Caco-2 (cell line): ENCODE data around the gene TOR1AIP1. TPM values are rescaled to one million over a fixed set of nuclear protein-coding genes. Genes with fewer than 3 reads are reported as not detected.
"Not testable (repeated sequence)": the region's sequence is repeated elsewhere in the genome, so short reads cannot be mapped to it uniquely, and the experiment has no call there.

Experiments used
- BruUV-seq: library from RNA; stranded (reverse); fragments of 400-500 nt; replicated peaks from 2 replicates; lab custom pipeline; 2021; lab: Mats Ljungman, UMichigan
- CTCF ChIA-PET: fragments of 300-600 bp; sonication (Branson Sonifier 250); formaldehyde crosslinking; loops from one replicate; lab custom pipeline; 2022; ENCODE audit warnings: antibody characterized with exemption; lab: Charles Lee
- POLR2A ChIA-PET: fragments of 300-600 bp; sonication (Branson Sonifier 250); formaldehyde crosslinking; loops from one replicate; lab custom pipeline; 2022; ENCODE audit warnings: antibody characterized with exemption; lab: Charles Lee
- DNase-seq, 2 experiments: peaks; one replicate each; pipeline versions ENCODE4 v3.0.0 to v3.0.0-alpha.2; 2020 to 2022
- H3K27me3 ChIP-seq: replicated peaks from 2 replicates; pipeline ENCODE4 v1.6.0; 2011; ENCODE audit warnings: low read length; ENCODE audit not compliant: control insufficient read depth, insufficient read depth
- H3K36me3 ChIP-seq: 2 replicates; pipeline ENCODE4 v1.5.1; 2011; ENCODE audit warnings: low read length; ENCODE audit not compliant: control insufficient read depth, insufficient read depth
- H3K4me1 ChIP-seq: fragments of 250-450 bp; sonication (Bioruptor Pico); 2 replicates; pipeline ENCODE4 v1.5.1; 2020; ENCODE audit warnings: mild to moderate bottlenecking
- H3K4me3 ChIP-seq: 2 replicates; pipeline ENCODE4 v1.5.1; 2011; ENCODE audit warnings: low read depth, mild to moderate bottlenecking, control low read depth, low read length
- H3K9me3 ChIP-seq: fragments of 250-450 bp; sonication (Bioruptor Pico); 2 replicates; pipeline ENCODE4 v1.5.1; 2020; ENCODE audit warnings: mild to moderate bottlenecking, moderate library complexity
- H3K27ac Mint-ChIP-seq: one replicate; pipeline ENCODE4 v1.8.0; 2022; ENCODE audit warnings: mixed read lengths; ENCODE audit not compliant: unreplicated experiment
- H3K27me3 Mint-ChIP-seq: one replicate; pipeline ENCODE4 v1.8.0; 2022; ENCODE audit warnings: mixed read lengths; ENCODE audit not compliant: insufficient read depth, unreplicated experiment
- H3K36me3 Mint-ChIP-seq: one replicate; pipeline ENCODE4 v1.8.0; 2022; ENCODE audit warnings: mild to moderate bottlenecking, mixed read lengths; ENCODE audit not compliant: insufficient read depth, unreplicated experiment
- H3K4me1 Mint-ChIP-seq: one replicate; pipeline ENCODE4 v1.8.0; 2022; ENCODE audit warnings: low read depth, mixed read lengths; ENCODE audit not compliant: unreplicated experiment
- H3K4me3 Mint-ChIP-seq: one replicate; pipeline ENCODE4 v1.8.0; 2022; ENCODE audit warnings: mild to moderate bottlenecking, moderate library complexity, mixed read lengths; ENCODE audit not compliant: unreplicated experiment
- H3K9me3 Mint-ChIP-seq: one replicate; pipeline ENCODE4 v1.8.0; 2022; ENCODE audit warnings: mixed read lengths; ENCODE audit not compliant: unreplicated experiment
- CTCF ChIP-seq, 2 experiments: fragments of 200-600 bp in 1 of 2; IDR thresholded peaks; 1 replicate in 1 of 2; 2 replicates in 1 of 2; pipeline versions ENCODE4 v1.5.1 to v1.8.0; 2011 to 2022; ENCODE audit warnings: antibody characterized with exemption in 1 of 2, control low read depth in 1 of 2, inconsistent platforms in 1 of 2, low read depth in 1 of 2, low read length in 1 of 2, mild to moderate bottlenecking in 1 of 2, moderate library complexity in 1 of 2; ENCODE audit not compliant: insufficient read depth in 1 of 2, severe bottlenecking in 1 of 2, unreplicated experiment in 1 of 2
- intact Hi-C: fragments of 100-400 bp; cut with micrococcal nuclease; formaldehyde crosslinking; loops from one replicate; pipeline ENCODE4 v1.10.0; 2022; ENCODE audit not compliant: unreplicated experiment
- total RNA-seq: library from RNA; stranded (reverse); gene quantifications from 2 replicates; pipeline ENCODE4 v1.2.3, GENCODE V29; 2022

The TOR1AIP1 gene
- total RNA-seq, 1 experiment from 2014 or later: 30.3 TPM

- Histone ChIP-seq H3K4me3 (no peak overlapping the region), H3K36me3 (0 out of 2 replicates have a peak, but pooled peaks cover 1% of the 10 kb centered on the region), H3K9me3 (no peaks in the 10 kb centered on the region), H3K27me3 (no peaks in the 10 kb centered on the region), H3K4me1 (no peaks in the 10 kb centered on the region)
- no TSS peak for BruUV-seq
- intact Hi-C loops: no loop called here
- no peak for TF ChIP-seq CTCF (IDR thresholded peaks at IDR 0.05; ENCODE audit: insufficient read depth in 1 of 2, low read depth in 1 of 2, low read length in 1 of 2, severe bottlenecking in 1 of 2, unreplicated experiment in 1 of 2)
- Mint-ChIP-seq H3K36me3 (peaks cover 57% of the 10 kb centered on the region), H3K4me1 (no peaks in the 10 kb centered on the region), H3K4me3 (no peak overlapping the region), H3K9me3 (no peaks in the 10 kb centered on the region), H3K27me3 (no peaks in the 10 kb centered on the region), H3K27ac (no peak overlapping the region)
- ChIA-PET POLR2A (no interaction called here), CTCF (interaction anchor here (0.6 kb wide), 1 partner anchor 296 kb away, joined by 3 read pairs; no protein-coding TSS in a partner anchor)
- DNase-seq: no peak
Observed at GRCh38 chr1:179848233-179848632, 33.9 kb upstream of the TOR1AIP1 start.

- Mint-ChIP-seq H3K4me3 (no peak overlapping the region), H3K9me3 (no peaks in the 10 kb centered on the region), H3K27me3 (no peaks in the 10 kb centered on the region), H3K4me1 (no peaks in the 10 kb centered on the region), H3K27ac (no peak overlapping the region), H3K36me3 (peaks cover 66% of the 10 kb centered on the region)
- ChIA-PET CTCF (interaction anchor here (0.6 to 1.2 kb wide), 2 partner anchors 14 to 38 kb away, joined by 3 to 5 read pairs; no protein-coding TSS in a partner anchor), POLR2A (no interaction called here)
- Histone ChIP-seq H3K27me3 (no peaks in the 10 kb centered on the region), H3K9me3 (no peaks in the 10 kb centered on the region), H3K4me1 (no peaks in the 10 kb centered on the region; the same call in 1 of the 2 replicates), H3K36me3 (0 out of 2 replicates have a peak, but pooled peaks cover 1% of the 10 kb centered on the region), H3K4me3 (no peak overlapping the region)
- intact Hi-C loops: no loop called here
- no TSS peak for BruUV-seq
- TF ChIP-seq CTCF (IDR thresholded peaks at IDR 0.05; ENCODE audit: insufficient read depth in 1 of 2, low read depth in 1 of 2, low read length in 1 of 2, severe bottlenecking in 1 of 2, unreplicated experiment in 1 of 2): no peak
- no peak for DNase-seq
Observed at GRCh38 chr1:179853102-179853501, 29.0 kb upstream of the TOR1AIP1 start.

GRCh38 chr1:179855831-179856230 is 26.3 kb upstream of the TOR1AIP1 start:
- H3K9me3 ChIP-seq, H3K27me3 ChIP-seq, H3K27me3 Mint-ChIP-seq, H3K9me3 Mint-ChIP-seq, POLR2A ChIA-PET, H3K4me3 Mint-ChIP-seq, H3K4me3 ChIP-seq, BruUV-seq, intact Hi-C loops, CTCF ChIA-PET, H3K4me1 Mint-ChIP-seq, H3K4me1 ChIP-seq, DNase-seq, H3K27ac Mint-ChIP-seq, H3K36me3 ChIP-seq: not testable (repeated sequence)
- peaks cover 59% of the 10 kb centered on the region for H3K36me3 Mint-ChIP-seq
